ENCODE results near the gene SH2D6.
A peak's percentile ranks its signal among the peaks of the same experiment; 100 is the strongest.
"Not testable (repeated sequence)": the region's sequence is repeated elsewhere in the genome, so short reads cannot be mapped to it uniquely, and the experiment has no call there.

The SH2D6 gene

GRCh38 chr2:85423525-85423924, 5.0 kb downstream of the SH2D6 start:
- no peak for DNase-seq

- no peak for DNase-seq
Measured at GRCh38 chr2:85425588-85425987, 7.1 kb downstream of the SH2D6 start.

GRCh38 chr2:85427300-85427835, 8.9 kb downstream of the SH2D6 start:
- DNase-seq = no peak

- no peak for DNase-seq
Measured at GRCh38 chr2:85428343-85428881, 9.9 kb downstream of the SH2D6 start.

GRCh38 chr2:85429213-85429923, 10.9 kb downstream of the SH2D6 start:
- DNase-seq = no peak

- no peak for DNase-seq
Measured at GRCh38 chr2:85429924-85430289, 11.4 kb downstream of the SH2D6 start.

GRCh38 chr2:85430752-85431569, 12.4 kb downstream of the SH2D6 start:
- no peak for DNase-seq

GRCh38 chr2:85431570-85432205, 13.2 kb downstream of the SH2D6 start:
- DNase-seq = no peak

GRCh38 chr2:85433511-85434089, 15.1 kb downstream of the SH2D6 start:
- DNase-seq = no peak

GRCh38 chr2:85434696-85435095, 16.2 kb downstream of the SH2D6 start:
- no peak for DNase-seq

GRCh38 chr2:85435220-85435958, 16.9 kb downstream of the SH2D6 start:
- DNase-seq = no peak

GRCh38 chr2:85435981-85436835, 17.7 kb downstream of the SH2D6 start:
- DNase-seq = no peak

- DNase-seq = no peak
Measured at GRCh38 chr2:85436836-85437487, 18.4 kb downstream of the SH2D6 start.

GRCh38 chr2:85437488-85438200, 19.1 kb downstream of the SH2D6 start:
- DNase-seq = peak; percentile 83

GRCh38 chr2:85438201-85439024, 19.9 kb downstream of the SH2D6 start:
- no peak for DNase-seq

- no peak for DNase-seq
Measured at GRCh38 chr2:85439025-85439472, 20.5 kb downstream of the SH2D6 start.

GRCh38 chr2:85439569-85439968, 21.1 kb downstream of the SH2D6 start:
- DNase-seq = not testable (repeated sequence)

- DNase-seq = no peak
Measured at GRCh38 chr2:85439986-85440385, 21.5 kb downstream of the SH2D6 start.

GRCh38 chr2:85440729-85441128, 22.2 kb downstream of the SH2D6 start:
- no peak for DNase-seq
